ENCODE measurements around the gene ATP8B4. TPM values are rescaled to one million over a fixed set of nuclear protein-coding genes. Genes with fewer than 3 reads are reported as not detected.

Gene ATP8B4
- total and polyA plus RNA-seq, 10 of the 15 experiments (the other 5 are each of a cell fraction or from before 2014, with no cell fraction given): 0.02 to 0.94 (median 0.19) TPM

DNA sequence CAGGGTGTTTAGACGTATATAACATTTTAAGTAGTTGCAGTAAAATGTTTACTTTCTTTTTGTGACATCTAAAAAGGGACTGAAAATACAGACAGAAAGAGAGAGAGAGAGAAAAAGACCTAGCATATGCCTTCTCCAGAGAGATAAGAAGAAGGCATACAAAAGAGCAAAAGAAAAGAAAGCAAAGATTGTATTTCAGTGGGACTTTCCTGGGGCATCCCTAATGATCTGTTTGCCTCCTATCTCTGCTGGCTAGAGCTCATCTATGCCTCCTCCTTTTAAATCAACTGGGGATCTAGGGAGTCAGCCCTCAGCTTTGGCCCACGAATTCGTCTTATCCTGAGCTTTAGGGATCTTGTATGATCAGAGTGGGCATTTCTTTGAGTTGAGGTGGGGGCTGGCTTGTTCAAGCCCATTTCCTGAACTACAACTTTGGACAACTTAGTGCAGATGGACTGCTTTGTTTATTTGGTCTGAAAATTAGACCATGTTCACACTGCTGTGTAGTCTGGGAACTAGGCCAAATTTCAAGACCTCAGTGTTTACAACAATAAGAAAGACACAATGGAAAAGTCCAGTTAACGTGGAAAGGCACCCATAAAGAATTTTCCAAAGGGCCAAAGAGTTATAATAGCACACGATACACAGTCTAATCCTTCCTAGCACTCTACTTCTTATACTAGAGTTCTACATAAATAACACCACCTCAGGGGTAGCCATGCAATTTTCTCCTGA, 61.0 kb downstream of the ATP8B4 start:
- H3K79me2 ChIP-seq (ENCODE audit: control insufficient read depth, insufficient read depth, low read length): no peaks in the 10 kb centered on the region
- TF ChIP-seq, protein P1, sequence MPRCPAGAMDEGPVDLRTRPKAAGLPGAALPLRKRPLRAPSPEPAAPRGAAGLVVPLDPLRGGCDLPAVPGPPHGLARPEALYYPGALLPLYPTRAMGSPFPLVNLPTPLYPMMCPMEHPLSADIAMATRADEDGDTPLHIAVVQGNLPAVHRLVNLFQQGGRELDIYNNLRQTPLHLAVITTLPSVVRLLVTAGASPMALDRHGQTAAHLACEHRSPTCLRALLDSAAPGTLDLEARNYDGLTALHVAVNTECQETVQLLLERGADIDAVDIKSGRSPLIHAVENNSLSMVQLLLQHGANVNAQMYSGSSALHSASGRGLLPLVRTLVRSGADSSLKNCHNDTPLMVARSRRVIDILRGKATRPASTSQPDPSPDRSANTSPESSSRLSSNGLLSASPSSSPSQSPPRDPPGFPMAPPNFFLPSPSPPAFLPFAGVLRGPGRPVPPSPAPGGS (IDR thresholded peaks at IDR 0.05; ENCODE audit: borderline replicate concordance, insufficient read depth, low read depth, low read length, poor library complexity, severe bottlenecking): no peak
- TF ChIP-seq, protein P2, sequence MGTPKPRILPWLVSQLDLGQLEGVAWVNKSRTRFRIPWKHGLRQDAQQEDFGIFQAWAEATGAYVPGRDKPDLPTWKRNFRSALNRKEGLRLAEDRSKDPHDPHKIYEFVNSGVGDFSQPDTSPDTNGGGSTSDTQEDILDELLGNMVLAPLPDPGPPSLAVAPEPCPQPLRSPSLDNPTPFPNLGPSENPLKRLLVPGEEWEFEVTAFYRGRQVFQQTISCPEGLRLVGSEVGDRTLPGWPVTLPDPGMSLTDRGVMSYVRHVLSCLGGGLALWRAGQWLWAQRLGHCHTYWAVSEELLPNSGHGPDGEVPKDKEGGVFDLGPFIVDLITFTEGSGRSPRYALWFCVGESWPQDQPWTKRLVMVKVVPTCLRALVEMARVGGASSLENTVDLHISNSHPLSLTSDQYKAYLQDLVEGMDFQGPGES (IDR thresholded peaks at IDR 0.05): no peak
- TF ChIP-seq SPI1 (IDR thresholded peaks at IDR 0.05; ENCODE audit: borderline replicate concordance, insufficient read depth, low read depth, low read length) (no peak), RB1 (IDR thresholded peaks at IDR 0.05; ENCODE audit: borderline replicate concordance) (no peak), MTA3 (IDR thresholded peaks at IDR 0.05; ENCODE audit: borderline replicate concordance, low read length) (no peak)
- TF ChIP-seq, protein P3, sequence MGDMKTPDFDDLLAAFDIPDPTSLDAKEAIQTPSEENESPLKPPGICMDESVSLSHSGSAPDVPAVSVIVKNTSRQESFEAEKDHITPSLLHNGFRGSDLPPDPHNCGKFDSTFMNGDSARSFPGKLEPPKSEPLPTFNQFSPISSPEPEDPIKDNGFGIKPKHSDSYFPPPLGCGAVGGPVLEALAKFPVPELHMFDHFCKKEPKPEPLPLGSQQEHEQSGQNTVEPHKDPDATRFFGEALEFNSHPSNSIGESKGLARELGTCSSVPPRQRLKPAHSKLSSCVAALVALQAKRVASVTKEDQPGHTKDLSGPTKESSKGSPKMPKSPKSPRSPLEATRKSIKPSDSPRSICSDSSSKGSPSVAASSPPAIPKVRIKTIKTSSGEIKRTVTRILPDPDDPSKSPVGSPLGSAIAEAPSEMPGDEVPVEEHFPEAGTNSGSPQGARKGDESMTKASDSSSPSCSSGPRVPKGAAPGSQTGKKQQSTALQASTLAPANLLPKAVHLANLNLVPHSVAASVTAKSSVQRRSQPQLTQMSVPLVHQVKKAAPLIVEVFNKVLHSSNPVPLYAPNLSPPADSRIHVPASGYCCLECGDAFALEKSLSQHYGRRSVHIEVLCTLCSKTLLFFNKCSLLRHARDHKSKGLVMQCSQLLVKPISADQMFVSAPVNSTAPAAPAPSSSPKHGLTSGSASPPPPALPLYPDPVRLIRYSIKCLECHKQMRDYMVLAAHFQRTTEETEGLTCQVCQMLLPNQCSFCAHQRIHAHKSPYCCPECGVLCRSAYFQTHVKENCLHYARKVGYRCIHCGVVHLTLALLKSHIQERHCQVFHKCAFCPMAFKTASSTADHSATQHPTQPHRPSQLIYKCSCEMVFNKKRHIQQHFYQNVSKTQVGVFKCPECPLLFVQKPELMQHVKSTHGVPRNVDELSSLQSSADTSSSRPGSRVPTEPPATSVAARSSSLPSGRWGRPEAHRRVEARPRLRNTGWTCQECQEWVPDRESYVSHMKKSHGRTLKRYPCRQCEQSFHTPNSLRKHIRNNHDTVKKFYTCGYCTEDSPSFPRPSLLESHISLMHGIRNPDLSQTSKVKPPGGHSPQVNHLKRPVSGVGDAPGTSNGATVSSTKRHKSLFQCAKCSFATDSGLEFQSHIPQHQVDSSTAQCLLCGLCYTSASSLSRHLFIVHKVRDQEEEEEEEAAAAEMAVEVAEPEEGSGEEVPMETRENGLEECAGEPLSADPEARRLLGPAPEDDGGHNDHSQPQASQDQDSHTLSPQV (IDR thresholded peaks at IDR 0.05): no peak

More for the DNA sequence above, 61.0 kb downstream of the ATP8B4 start:
- WGBS (ENCODE audit: insufficient coverage, insufficient replicate concordance, low lambda C conversion rate, missing lambda C conversion rate): 16% methylated on average over 5 of the region's 5 CpGs
- ATAC-seq (no peak), FAIRE-seq (no peak), DNase-seq (ENCODE audit: low read depth, low spot score) (no peak)
- RAD21 ChIA-PET (ENCODE audit: unreplicated experiment): interaction anchor here (0.6 to 1.6 kb wide), 5 partner anchors 10 to 181 kb away, joined by 3 to 4 read pairs (median 3); no protein-coding TSS in a partner anchor
- no peaks in the 10 kb centered on the region for H3K9me3 ChIP-seq (replicated peaks; ENCODE audit: control insufficient read depth, insufficient read depth, low read length)
- no peaks in the 10 kb centered on the region for H3K36me3 ChIP-seq (ENCODE audit: control insufficient read depth in 2 of 2, insufficient read depth in 2 of 2, low read length in 1 of 2)
- H2AFZ ChIP-seq (ENCODE audit: control insufficient read depth, low read depth, low read length): no peak overlapping the region; the same call in 1 of the 2 replicates
- H4K20me1 ChIP-seq (ENCODE audit: control insufficient read depth, insufficient read depth): no peaks in the 10 kb centered on the region
- no peaks in the 10 kb centered on the region for H3K27me3 ChIP-seq (replicated peaks in 1 of 2; ENCODE audit: control insufficient read depth in 2 of 2, insufficient read depth in 2 of 2, low read length in 1 of 2)
- CTCF ChIA-PET: interaction anchor here (0.6 to 1.8 kb wide), 5 partner anchors 9 to 55 kb away, joined by 3 to 7 read pairs (median 5); no protein-coding TSS in a partner anchor
- H3K4me3 ChIP-seq: no peak overlapping the region
- BruUV-seq (replicated peaks): no TSS peak
- H3K4me1 ChIP-seq (ENCODE audit: control insufficient read depth, insufficient read depth, low read length): no peaks in the 10 kb centered on the region
- intact Hi-C loops (cut with micrococcal nuclease; ENCODE audit: unreplicated experiment) (loop anchor here (5.0 kb wide), 1 partner anchor 89 kb away; no protein-coding TSS in a partner anchor), in situ Hi-C loops (cut with MboI) (loop anchor here (10.0 kb wide), 1 partner anchor 813 kb away; no protein-coding TSS in a partner anchor)
- SMC1A ChIA-PET (ENCODE audit: uncharacterized antibody, unreplicated experiment): interaction anchor here (1.2 to 2.1 kb wide), 4 partner anchors 9 to 672 kb away, joined by 3 to 7 read pairs (median 4); no protein-coding TSS in a partner anchor
- no peak overlapping the region for H3K4me2 ChIP-seq (ENCODE audit: control insufficient read depth, insufficient read depth)
- POLR2A ChIA-PET: no interaction called here
- no peak overlapping the region for H3K9ac ChIP-seq (ENCODE audit: control insufficient read depth, insufficient read depth, low read length)
- no peak overlapping the region for H3K27ac ChIP-seq (ENCODE audit: control insufficient read depth, insufficient read depth)

Measured in GM12878 (cell line).